Measurements from ENCODE around the gene MEX3B.

The MEX3B gene

DNA sequence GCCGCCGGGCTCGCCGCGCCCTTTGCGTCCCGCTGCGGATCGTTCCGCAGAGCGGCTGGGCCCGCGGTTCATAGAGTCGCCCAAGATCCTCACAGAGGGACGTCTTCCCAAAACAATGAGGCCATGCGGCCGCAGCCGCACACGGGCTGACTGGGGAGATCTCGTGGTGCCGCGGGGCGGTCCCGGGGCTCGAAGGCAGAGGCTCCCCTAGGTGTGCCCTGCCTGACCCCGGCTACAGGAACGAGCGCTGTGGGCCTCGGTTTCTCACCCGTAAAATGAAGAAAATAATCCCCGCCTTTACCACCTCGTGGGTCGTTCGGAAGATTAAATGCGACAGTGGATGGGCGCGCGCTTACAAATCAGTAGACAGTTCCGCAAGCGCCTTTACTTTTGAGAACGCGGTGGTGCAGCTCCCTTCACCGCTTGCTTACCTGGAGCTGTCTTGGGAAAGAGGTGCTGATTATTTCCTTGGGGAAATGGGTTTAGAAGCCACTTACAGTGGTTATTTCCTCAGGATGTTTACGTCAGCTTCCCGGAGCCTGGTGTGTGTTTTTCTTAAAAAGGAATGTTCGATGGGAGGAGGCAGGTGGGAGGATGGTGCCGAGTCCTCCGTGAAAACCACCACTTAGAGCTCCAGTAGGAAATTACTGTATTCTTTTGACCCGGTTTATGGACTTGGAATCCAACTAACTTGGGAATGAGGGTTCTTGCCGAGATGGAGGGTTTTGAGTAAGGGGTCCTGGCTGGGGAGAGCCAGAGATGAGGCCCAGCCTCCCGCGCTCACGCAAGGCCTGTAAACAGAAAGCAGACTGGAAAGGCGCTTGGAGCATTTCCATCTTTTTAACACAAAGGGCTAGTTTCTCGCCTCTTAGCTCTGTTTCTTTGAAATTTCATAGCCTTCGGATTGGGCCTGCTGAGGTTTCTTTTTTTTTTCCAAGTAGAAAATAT lies 1.9 kb upstream of the MEX3B start:
- Histone ChIP-seq H3K9me3 (ENCODE audit: severe bottlenecking) (no peaks in the 10 kb centered on the region), H3K4me3 (ENCODE audit: severe bottlenecking) (peak overlapping the region; percentile 53), H3K27ac (ENCODE audit: poor library complexity, severe bottlenecking) (no peak overlapping the region), H3K27me3 (ENCODE audit: insufficient read depth, poor library complexity, severe bottlenecking) (peaks cover 27% of the 10 kb centered on the region), H3K4me1 (ENCODE audit: insufficient read depth, poor library complexity, severe bottlenecking) (no peaks in the 10 kb centered on the region), H3K36me3 (ENCODE audit: low read depth) (no peaks in the 10 kb centered on the region)
- DNase-seq (ENCODE audit: low spot score) (no peak), ATAC-seq (ENCODE audit: low read depth) (no peak)
- TF ChIP-seq, protein P1, sequence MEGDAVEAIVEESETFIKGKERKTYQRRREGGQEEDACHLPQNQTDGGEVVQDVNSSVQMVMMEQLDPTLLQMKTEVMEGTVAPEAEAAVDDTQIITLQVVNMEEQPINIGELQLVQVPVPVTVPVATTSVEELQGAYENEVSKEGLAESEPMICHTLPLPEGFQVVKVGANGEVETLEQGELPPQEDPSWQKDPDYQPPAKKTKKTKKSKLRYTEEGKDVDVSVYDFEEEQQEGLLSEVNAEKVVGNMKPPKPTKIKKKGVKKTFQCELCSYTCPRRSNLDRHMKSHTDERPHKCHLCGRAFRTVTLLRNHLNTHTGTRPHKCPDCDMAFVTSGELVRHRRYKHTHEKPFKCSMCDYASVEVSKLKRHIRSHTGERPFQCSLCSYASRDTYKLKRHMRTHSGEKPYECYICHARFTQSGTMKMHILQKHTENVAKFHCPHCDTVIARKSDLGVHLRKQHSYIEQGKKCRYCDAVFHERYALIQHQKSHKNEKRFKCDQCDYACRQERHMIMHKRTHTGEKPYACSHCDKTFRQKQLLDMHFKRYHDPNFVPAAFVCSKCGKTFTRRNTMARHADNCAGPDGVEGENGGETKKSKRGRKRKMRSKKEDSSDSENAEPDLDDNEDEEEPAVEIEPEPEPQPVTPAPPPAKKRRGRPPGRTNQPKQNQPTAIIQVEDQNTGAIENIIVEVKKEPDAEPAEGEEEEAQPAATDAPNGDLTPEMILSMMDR (IDR thresholded peaks at IDR 0.05; ENCODE audit: poor library complexity, severe bottlenecking): peak; percentile 61

DNA sequence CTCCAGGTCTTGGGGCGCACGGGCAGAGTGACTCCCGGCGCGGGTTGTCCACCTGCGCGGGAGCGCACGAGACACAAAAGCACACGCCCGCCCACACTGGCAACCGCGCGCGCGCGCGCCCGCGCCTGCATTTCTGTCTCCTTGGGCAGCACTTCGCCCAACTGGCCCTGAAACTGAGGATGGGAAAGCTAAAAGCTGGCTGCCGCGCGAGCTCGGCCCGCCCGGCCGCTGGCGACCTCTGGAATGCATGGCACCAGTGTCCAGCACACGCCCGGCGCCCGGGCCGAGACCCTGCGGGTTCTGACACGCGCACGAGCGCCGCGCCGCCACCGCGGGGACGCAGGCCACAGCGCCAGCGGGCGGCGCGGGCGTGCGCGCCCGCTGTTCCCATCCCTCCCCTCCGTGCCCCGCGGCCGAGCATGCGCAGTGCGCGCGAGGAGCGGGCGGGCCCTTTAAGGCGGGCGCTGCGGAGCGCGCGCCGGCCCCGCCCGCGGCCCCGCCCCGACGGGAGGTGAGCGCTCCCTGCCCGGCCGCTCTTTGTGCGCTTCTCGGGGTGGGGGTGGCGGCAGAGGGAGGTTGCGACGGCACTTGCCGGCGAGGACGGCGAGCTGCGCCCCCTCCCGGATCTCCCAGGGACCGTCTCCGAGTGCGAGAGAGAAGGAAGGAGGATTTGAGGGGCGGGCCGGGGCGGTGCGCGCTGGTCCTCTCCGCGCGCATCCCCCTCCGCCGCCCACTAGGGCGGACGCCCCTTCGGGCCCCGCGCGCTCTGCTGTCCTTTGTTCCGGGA lies 1.0 kb upstream of the MEX3B start:
- Histone ChIP-seq H3K36me3 (ENCODE audit: low read depth) (no peaks in the 10 kb centered on the region), H3K27ac (ENCODE audit: poor library complexity, severe bottlenecking) (peak overlapping the region; percentile 54), H3K4me1 (ENCODE audit: insufficient read depth, poor library complexity, severe bottlenecking) (no peaks in the 10 kb centered on the region), H3K9me3 (ENCODE audit: severe bottlenecking) (no peaks in the 10 kb centered on the region), H3K4me3 (ENCODE audit: severe bottlenecking) (peak overlapping the region; percentile 53), H3K27me3 (ENCODE audit: insufficient read depth, poor library complexity, severe bottlenecking) (peaks cover 24% of the 10 kb centered on the region)
- TF ChIP-seq, protein P1 (IDR thresholded peaks at IDR 0.05; ENCODE audit: poor library complexity, severe bottlenecking): peak; percentile 89
- peak; percentile 90 for DNase-seq (ENCODE audit: low spot score)
- ATAC-seq (ENCODE audit: low read depth): peak; percentile 44

DNA sequence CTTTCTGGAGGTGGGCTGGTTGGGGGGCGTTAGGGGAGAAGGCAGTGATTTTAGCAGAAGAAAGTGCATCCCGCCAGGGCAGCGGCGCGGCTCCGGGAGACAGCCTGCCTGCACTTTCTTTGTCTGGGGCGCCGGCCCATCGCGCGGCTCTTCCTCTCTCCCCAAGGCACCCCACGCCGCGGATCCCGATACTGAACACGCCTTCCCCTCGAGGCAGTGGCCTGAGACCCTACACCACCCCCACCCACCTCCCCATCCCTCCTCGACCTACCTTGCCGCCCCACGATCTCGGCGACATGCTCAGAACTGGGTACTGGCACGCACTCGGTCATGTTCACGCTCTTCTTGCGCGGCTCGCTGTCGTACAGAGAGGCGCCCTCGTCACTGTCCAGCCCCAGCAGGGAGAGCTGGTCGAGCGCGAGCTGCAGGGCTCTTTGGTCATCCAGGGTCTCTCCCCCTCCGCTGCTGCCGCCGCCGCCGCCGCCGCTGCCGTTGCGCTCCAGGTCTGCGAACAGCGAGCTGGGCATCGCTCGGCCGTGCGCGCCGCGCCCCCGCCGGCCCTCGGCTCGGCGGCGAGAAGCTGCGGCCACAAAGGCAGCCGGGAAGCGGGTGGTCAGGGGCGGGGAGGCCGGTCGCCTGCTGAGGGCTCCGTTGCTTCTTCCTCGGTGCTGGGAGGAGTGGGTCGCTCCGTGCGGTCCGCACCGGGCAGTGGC lies 483 bp downstream of the MEX3B start:
- H3K27ac ChIP-seq (ENCODE audit: poor library complexity, severe bottlenecking): peak overlapping the region; percentile 54
- peak; percentile 37 for ATAC-seq (ENCODE audit: low read depth)
- TF ChIP-seq, protein P1 (IDR thresholded peaks at IDR 0.05; ENCODE audit: poor library complexity, severe bottlenecking): no peak

GRCh38 chr15:82044373-82045178 lies 1.2 kb downstream of the MEX3B start:
- ATAC-seq (ENCODE audit: low read depth) (no peak), DNase-seq (ENCODE audit: low spot score) (peak; percentile 74)
- Histone ChIP-seq H3K36me3 (ENCODE audit: low read depth) (no peaks in the 10 kb centered on the region), H3K4me1 (ENCODE audit: insufficient read depth, poor library complexity, severe bottlenecking) (no peaks in the 10 kb centered on the region), H3K9me3 (ENCODE audit: severe bottlenecking) (no peaks in the 10 kb centered on the region), H3K27me3 (ENCODE audit: insufficient read depth, poor library complexity, severe bottlenecking) (peaks cover 22% of the 10 kb centered on the region), H3K27ac (ENCODE audit: poor library complexity, severe bottlenecking) (peak overlapping the region; percentile 54), H3K4me3 (ENCODE audit: severe bottlenecking) (peak overlapping the region; percentile 53)
- TF ChIP-seq, protein P1 (IDR thresholded peaks at IDR 0.05; ENCODE audit: poor library complexity, severe bottlenecking): no peak

More for the DNA sequence above, 483 bp downstream of the MEX3B start:
- Histone ChIP-seq H3K4me3 (ENCODE audit: severe bottlenecking) (peak overlapping the region; percentile 53), H3K4me1 (ENCODE audit: insufficient read depth, poor library complexity, severe bottlenecking) (no peaks in the 10 kb centered on the region), H3K27me3 (ENCODE audit: insufficient read depth, poor library complexity, severe bottlenecking) (peaks cover 24% of the 10 kb centered on the region), H3K36me3 (ENCODE audit: low read depth) (no peaks in the 10 kb centered on the region), H3K9me3 (ENCODE audit: severe bottlenecking) (no peaks in the 10 kb centered on the region)
- peak; percentile 76 for DNase-seq (ENCODE audit: low spot score)

Data from RWPE2 (cell line).